Measurements from ENCODE around the gene ACO1.

- TF ChIP-seq CTCF (IDR thresholded peaks at IDR 0.05 in 2 of 3, conservative IDR thresholded peaks at IDR 0.05 in 1 of 3; ENCODE audit: borderline replicate concordance in 1 of 3, insufficient read depth in 1 of 3, low read depth in 2 of 3, low read length in 2 of 3) (no peak), POLR2A (IDR thresholded peaks at IDR 0.05; ENCODE audit: borderline replicate concordance, extremely low read depth, insufficient read depth, insufficient read length) (no peak), JUND (IDR thresholded peaks at IDR 0.05) (no peak), REST (IDR thresholded peaks at IDR 0.05; ENCODE audit: low read depth) (no peak), ZNF274 (IDR thresholded peaks at IDR 0.05; ENCODE audit: low read depth, low read length) (no peak), EZH2phosphoT487 (IDR thresholded peaks at IDR 0.05; ENCODE audit: borderline replicate concordance) (no peak), FOSL1 (IDR thresholded peaks at IDR 0.05; ENCODE audit: low read depth) (no peak), EGR1 (IDR thresholded peaks at IDR 0.05; ENCODE audit: low read depth) (no peak), ELF1 (IDR thresholded peaks at IDR 0.05; ENCODE audit: borderline replicate concordance, low read depth) (no peak)
Observed at GRCh38 chr9:32348106-32348695, 36.2 kb upstream of the ACO1 start.
